HCT116 (cell line): Measurements from ENCODE around the gene CSRNP2. TPM values are rescaled to one million over a fixed set of nuclear protein-coding genes. Genes with fewer than 3 reads are reported as not detected.

Experiments used
- ATAC-seq: fragments of 200-7000 bp; cut with Tn5 transposase; 2 replicates; pipeline ENCODE4 v1.9.1; 2020; ENCODE audit warnings: mild to moderate bottlenecking, moderate library complexity
- BruUV-seq: library from RNA; stranded (reverse); fragments of 400-500 nt; replicated peaks from 2 replicates; lab custom pipeline; 2021; lab: Mats Ljungman, UMichigan
- CTCF ChIA-PET: fragments of 300-600 bp; sonication (Branson Sonifier 250); formaldehyde crosslinking; loops from one replicate; lab custom pipeline; 2021; ENCODE audit warnings: antibody characterized with exemption; lab: Charles Lee
- POLR2A ChIA-PET: fragments of 300-600, 350-600 bp; sonication (Branson Sonifier 250); formaldehyde crosslinking; loops from one replicate; lab custom pipeline; 2021; ENCODE audit warnings: antibody characterized with exemption; lab: Charles Lee
- RAD21 ChIA-PET, 2 experiments: fragments of 300-600 bp; sonication (Branson Sonifier 250); formaldehyde crosslinking; loops; one replicate each; lab custom pipeline; 2023; ENCODE audit warnings: low total read pairs in 2 of 2; ENCODE audit not compliant: uncharacterized antibody in 2 of 2, unreplicated experiment in 2 of 2, low non-redundant PET in 1 of 2; lab: Charles Lee
- DNase-seq: peaks from one replicate; pipeline ENCODE4 v3.0.0-alpha.2; 2010; ENCODE audit warnings: low read depth, low spot score
- H2AFZ ChIP-seq: fragments of 200-600 bp; shearing (Covaris generic), sonication (generic); 2 replicates; pipeline ENCODE4 v1.6.1; 2017; ENCODE audit warnings: low read depth, mixed run types, mixed read lengths, antibody characterized with exemption, low read length; ENCODE audit not compliant: poor library complexity, severe bottlenecking
- H3K27ac ChIP-seq: 2 replicates; pipeline ENCODE4 v1.5.1; 2012; ENCODE audit warnings: low read depth, low read length
- H3K27me3 ChIP-seq: fragments of 200-600 bp; sonication (generic); 2 replicates; pipeline ENCODE4 v1.6.1; 2016; ENCODE audit warnings: mixed run types, low read length, mixed read lengths; ENCODE audit not compliant: insufficient read depth
- H3K36me3 ChIP-seq, 2 experiments: fragments of 200-500 bp in 1 of 2; fragments of 200-600 bp in 1 of 2; sonication (Bioruptor generic) in 1 of 2; sonication (generic) in 1 of 2; 2 replicates each; pipeline versions ENCODE4 v1.5.1 to v1.6.1; 2014 to 2016; ENCODE audit warnings: low read length in 2 of 2, inconsistent platforms in 1 of 2, mixed read lengths in 1 of 2, mixed run types in 1 of 2; ENCODE audit not compliant: insufficient read depth in 2 of 2, control insufficient read depth in 1 of 2
- H3K4me1 ChIP-seq, 2 experiments: fragments of 200-600 bp in 1 of 2; sonication (generic) in 1 of 2; 2 replicates each; pipeline versions ENCODE4 v1.5.1 to v1.6.1; 2012 to 2017; ENCODE audit warnings: low read length in 2 of 2, inconsistent platforms in 1 of 2, mild to moderate bottlenecking in 1 of 2, mixed read lengths in 1 of 2, mixed run types in 1 of 2, moderate library complexity in 1 of 2; ENCODE audit not compliant: insufficient read depth in 2 of 2, control insufficient read depth in 1 of 2
- H3K4me2 ChIP-seq: fragments of 200-600 bp; sonication (generic); 2 replicates; pipeline ENCODE4 v1.6.1; 2017; ENCODE audit warnings: mixed run types, low read length, mixed read lengths
- H3K4me3 ChIP-seq, 2 experiments: fragments of 200-600 bp in 1 of 2; sonication (generic) in 1 of 2; replicated peaks in 1 of 2; 2 replicates each; pipeline ENCODE4 v1.5.1; 2011 to 2016; ENCODE audit warnings: low read length in 2 of 2, control low read depth in 1 of 2, low read depth in 1 of 2, mild to moderate bottlenecking in 1 of 2, mixed read lengths in 1 of 2, mixed run types in 1 of 2
- H3K79me2 ChIP-seq: fragments of 200-600 bp; sonication (generic); 2 replicates; pipeline ENCODE4 v1.6.1; 2017; ENCODE audit warnings: mild to moderate bottlenecking, mixed run types, low read length, moderate library complexity, mixed read lengths; ENCODE audit not compliant: insufficient read depth
- H3K9ac ChIP-seq: fragments of 200-600 bp; sonication (generic); 2 replicates; pipeline ENCODE4 v1.6.1; 2016; ENCODE audit warnings: low read length, mixed read lengths
- H3K9me2 ChIP-seq: fragments of 200-600 bp; sonication (generic), shearing (Covaris generic); 2 replicates; pipeline ENCODE4 v1.6.1; 2017; ENCODE audit warnings: mixed run types, mild to moderate bottlenecking, moderate library complexity; ENCODE audit not compliant: insufficient read depth
- H3K9me3 ChIP-seq, 2 experiments: fragments of 200-500 bp in 1 of 2; fragments of 200-600 bp in 1 of 2; sonication (Bioruptor generic) in 1 of 2; sonication (generic) in 1 of 2; 2 replicates each; pipeline ENCODE4 v1.6.1; 2014 to 2017; ENCODE audit warnings: low read length in 2 of 2, mixed read lengths in 2 of 2, inconsistent platforms in 1 of 2, low read depth in 1 of 2, mild to moderate bottlenecking in 1 of 2, mixed run types in 1 of 2, moderate library complexity in 1 of 2; ENCODE audit not compliant: control insufficient read depth in 1 of 2, insufficient read depth in 1 of 2
- H4K20me1 ChIP-seq: fragments of 200-600 bp; sonication (generic), shearing (Covaris generic); 2 replicates; pipeline ENCODE4 v1.6.1; 2017; ENCODE audit warnings: mixed run types, mild to moderate bottlenecking, moderate library complexity; ENCODE audit not compliant: insufficient read depth
- ATF3 ChIP-seq: IDR thresholded peaks from 2 replicates; pipeline ENCODE4 v1.6.1; 2012
- CBX3 ChIP-seq: IDR thresholded peaks from 2 replicates; pipeline ENCODE4 v1.6.1; 2012; ENCODE audit warnings: low read depth
- CEBPB ChIP-seq: IDR thresholded peaks from 2 replicates; pipeline ENCODE4 v1.6.1; 2012; ENCODE audit warnings: low read depth
- CTCF ChIP-seq, 3 experiments: fragments of 200-600 bp in 1 of 3; sonication (generic) in 1 of 3; IDR thresholded peaks in 2 of 3; conservative IDR thresholded peaks in 1 of 3; 2 replicates each; pipeline ENCODE4 v1.5.1; 2012 to 2017; ENCODE audit warnings: low read depth in 2 of 3, low read length in 2 of 3, antibody characterized with exemption in 1 of 3, borderline replicate concordance in 1 of 3, control low read depth in 1 of 3, mild to moderate bottlenecking in 1 of 3, mixed read lengths in 1 of 3, mixed run types in 1 of 3, moderate library complexity in 1 of 3; ENCODE audit not compliant: insufficient read depth in 1 of 3
- EGR1 ChIP-seq: IDR thresholded peaks from 2 replicates; pipeline ENCODE4 v1.6.1; 2012; ENCODE audit warnings: low read depth
- EZH2 ChIP-seq: fragments of 200-600 bp; sonication (generic); IDR thresholded peaks from 2 replicates; pipeline ENCODE4 v1.6.1; 2017; ENCODE audit warnings: antibody characterized with exemption, mixed run types
- FOSL1 ChIP-seq: IDR thresholded peaks from 2 replicates; pipeline ENCODE4 v1.6.1; 2012; ENCODE audit warnings: low read depth
- JUND ChIP-seq: IDR thresholded peaks from 2 replicates; pipeline ENCODE4 v1.6.1; 2012
- POLR2A ChIP-seq: IDR thresholded peaks from 2 replicates; pipeline ENCODE4 v1.7.0; 2011; ENCODE audit warnings: borderline replicate concordance; ENCODE audit not compliant: insufficient read depth, insufficient read length; ENCODE audit errors: extremely low read depth
- REST ChIP-seq: IDR thresholded peaks from 2 replicates; pipeline ENCODE4 v1.6.1; 2012; ENCODE audit warnings: low read depth
- SIN3A ChIP-seq: IDR thresholded peaks from 2 replicates; pipeline ENCODE4 v1.6.1; 2012; ENCODE audit warnings: low read depth
- SP1 ChIP-seq: IDR thresholded peaks from 2 replicates; pipeline ENCODE4 v1.6.1; 2012; ENCODE audit warnings: low read depth
- SRF ChIP-seq: IDR thresholded peaks from 2 replicates; pipeline ENCODE4 v1.6.1; 2012; ENCODE audit warnings: low read depth
- YY1 ChIP-seq: IDR thresholded peaks from 2 replicates; pipeline ENCODE4 v1.6.1; 2011; ENCODE audit warnings: low read length, low read depth, moderate library complexity, mild to moderate bottlenecking; ENCODE audit not compliant: insufficient replicate concordance; ENCODE audit errors: extremely low read depth
- ZBTB33 ChIP-seq: IDR thresholded peaks from 2 replicates; pipeline ENCODE4 v1.6.1; 2011; ENCODE audit warnings: mild to moderate bottlenecking, low read length, moderate library complexity; ENCODE audit not compliant: insufficient replicate concordance; ENCODE audit errors: extremely low read depth
- ZFX ChIP-seq: fragments of 450-650 bp; IDR thresholded peaks from 2 replicates; pipeline ENCODE4 v1.6.1; 2017
- ZNF274 ChIP-seq: fragments of 200-500 bp; sonication (Bioruptor generic); IDR thresholded peaks from 2 replicates; pipeline ENCODE4 v1.6.1; 2014; ENCODE audit warnings: mild to moderate bottlenecking, low read depth, low read length, inconsistent platforms
- intact Hi-C: fragments of 100-400 bp; cut with micrococcal nuclease; formaldehyde crosslinking; loops from 2 replicates; pipeline ENCODE4 v1.10.0; 2022
- total RNA-seq: library from RNA; stranded (reverse); gene quantifications from one replicate; pipeline ENCODE4 v1.2.1, GENCODE V29; 2021; ENCODE audit not compliant: unreplicated experiment

Gene CSRNP2
- total RNA-seq, 1 experiment from 2014 or later, result 19.0 TPM

- BruUV-seq, result no TSS peak
- Histone ChIP-seq H3K36me3 (peaks cover 4 to 9% of the 10 kb centered on the region in 2 experiments; a peak in 2 of 4 replicates), H3K9me3 (no peaks in the 10 kb centered on the region), H2AFZ (no peak overlapping the region), H3K4me1 (peaks cover 5 to 9% of the 10 kb centered on the region in 2 experiments; a peak in 3 of 4 replicates), H3K27ac (no peak overlapping the region), H3K9ac (no peak overlapping the region), H3K9me2 (no peaks in the 10 kb centered on the region), H4K20me1 (no peaks in the 10 kb centered on the region), H3K4me2 (no peak overlapping the region), H3K27me3 (no peaks in the 10 kb centered on the region), H3K4me3 (no peak overlapping the region), H3K79me2 (peaks cover 12% of the 10 kb centered on the region; the same call in 1 of the 2 replicates)
- intact Hi-C loops, result no loop called here
- TF ChIP-seq CTCF (IDR thresholded peaks at IDR 0.05 in 2 of 3, conservative IDR thresholded peaks at IDR 0.05 in 1 of 3; ENCODE audit: borderline replicate concordance in 1 of 3, insufficient read depth in 1 of 3, low read depth in 2 of 3, low read length in 2 of 3) (no peak), JUND (no peak), SP1 (no peak), ZNF274 (no peak), ZBTB33 (no peak), EZH2 (no peak), REST (no peak), ATF3 (no peak), YY1 (no peak), CBX3 (no peak), SIN3A (no peak), FOSL1 (no peak), EGR1 (no peak), POLR2A (no peak), ZFX (no peak), SRF (no peak), CEBPB (no peak)
- DNase-seq, result no peak
- CTCF ChIA-PET, result no interaction called here
- POLR2A ChIA-PET, result no interaction called here
- no peak for ATAC-seq
- RAD21 ChIA-PET, result no interaction called here
Measured at GRCh38 chr12:51077930-51078329, 5.5 kb downstream of the CSRNP2 start.
